ENCODE data around the gene KPNB1.

GRCh38 chr17:47630614-47631013 is 19.1 kb upstream of the KPNB1 start:
- no peak for TF ChIP-seq POLR2A (IDR thresholded peaks at IDR 0.05)
- TF ChIP-seq, protein P1, sequence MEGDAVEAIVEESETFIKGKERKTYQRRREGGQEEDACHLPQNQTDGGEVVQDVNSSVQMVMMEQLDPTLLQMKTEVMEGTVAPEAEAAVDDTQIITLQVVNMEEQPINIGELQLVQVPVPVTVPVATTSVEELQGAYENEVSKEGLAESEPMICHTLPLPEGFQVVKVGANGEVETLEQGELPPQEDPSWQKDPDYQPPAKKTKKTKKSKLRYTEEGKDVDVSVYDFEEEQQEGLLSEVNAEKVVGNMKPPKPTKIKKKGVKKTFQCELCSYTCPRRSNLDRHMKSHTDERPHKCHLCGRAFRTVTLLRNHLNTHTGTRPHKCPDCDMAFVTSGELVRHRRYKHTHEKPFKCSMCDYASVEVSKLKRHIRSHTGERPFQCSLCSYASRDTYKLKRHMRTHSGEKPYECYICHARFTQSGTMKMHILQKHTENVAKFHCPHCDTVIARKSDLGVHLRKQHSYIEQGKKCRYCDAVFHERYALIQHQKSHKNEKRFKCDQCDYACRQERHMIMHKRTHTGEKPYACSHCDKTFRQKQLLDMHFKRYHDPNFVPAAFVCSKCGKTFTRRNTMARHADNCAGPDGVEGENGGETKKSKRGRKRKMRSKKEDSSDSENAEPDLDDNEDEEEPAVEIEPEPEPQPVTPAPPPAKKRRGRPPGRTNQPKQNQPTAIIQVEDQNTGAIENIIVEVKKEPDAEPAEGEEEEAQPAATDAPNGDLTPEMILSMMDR (IDR thresholded peaks at IDR 0.05) = no peak
- no peak for TF ChIP-seq EP300 (IDR thresholded peaks at IDR 0.05)

Data from tibial nerve (tissue), 4 donors.